ENCODE data around the gene HNMT.

- TF ChIP-seq CTCF (tag by site-specific recombination; IDR thresholded peaks at IDR 0.05) = no peak
- no peak for TF ChIP-seq ATF2 (tag by site-specific recombination; IDR thresholded peaks at IDR 0.05; ENCODE audit: low read depth)
- no peak for TF ChIP-seq ZNF350 (tag by site-specific recombination; IDR thresholded peaks at IDR 0.05)
- no peak for TF ChIP-seq ZNF211 (tag by site-specific recombination; IDR thresholded peaks at IDR 0.05; ENCODE audit: low read depth)
- TF ChIP-seq SP7 (tag by site-specific recombination; IDR thresholded peaks at IDR 0.05) = no peak
- no peak for TF ChIP-seq REST (tag by site-specific recombination; IDR thresholded peaks at IDR 0.05)
- TF ChIP-seq ZNF510 (tag by site-specific recombination; IDR thresholded peaks at IDR 0.05; ENCODE audit: insufficient replicate concordance) = no peak
- TF ChIP-seq ZNF677 (tag by site-specific recombination; IDR thresholded peaks at IDR 0.05) = no peak
- no peak for TF ChIP-seq ZNF335 (tag by site-specific recombination; conservative IDR thresholded peaks at IDR 0.05)
- TF ChIP-seq ZNF324 (tag by site-specific recombination; IDR thresholded peaks at IDR 0.05) = no peak
- no peak for TF ChIP-seq PATZ1 (tag by site-specific recombination; IDR thresholded peaks at IDR 0.05)
Measured at GRCh38 chr2:138063181-138063580, 98.9 kb downstream of the HNMT start.
